WTC11 (cell line): ENCODE data around the gene SEC61A2. TPM values are rescaled to one million over a fixed set of nuclear protein-coding genes. Genes with fewer than 3 reads are reported as not detected.

Experiments
- ATAC-seq: fragments of 200-7000 bp; cut with Tn5 transposase; 2 replicates; pipeline ENCODE4 v1.10.0; 2021; ENCODE audit warnings: mild to moderate bottlenecking, moderate library complexity
- CTCF ChIA-PET: fragments of 300-600 bp; sonication (Branson Sonifier 250); formaldehyde crosslinking; loops from one replicate; lab custom pipeline; 2021; ENCODE audit warnings: antibody characterized with exemption; lab: Charles Lee
- POLR2A ChIA-PET: fragments of 350-600 bp; sonication (Branson Sonifier 250); formaldehyde crosslinking; loops from one replicate; lab custom pipeline; 2021; ENCODE audit warnings: antibody characterized with exemption; lab: Charles Lee
- DNase-seq: peaks from one replicate; pipeline ENCODE4 v3.0.0; 2021; ENCODE audit warnings: low spot score
- H3K27ac Mint-ChIP-seq: 2 replicates; pipeline ENCODE4 v1.8.0; 2021; ENCODE audit warnings: mixed read lengths
- H3K27me3 Mint-ChIP-seq: 2 replicates; pipeline ENCODE4 v1.8.0; 2021; ENCODE audit warnings: low read depth, mild to moderate bottlenecking, moderate library complexity, mixed read lengths
- H3K36me3 Mint-ChIP-seq: 2 replicates; pipeline ENCODE4 v1.8.0; 2021; ENCODE audit warnings: mixed read lengths
- H3K4me1 Mint-ChIP-seq: 2 replicates; pipeline ENCODE4 v1.8.0; 2022; ENCODE audit warnings: mixed read lengths
- H3K4me3 Mint-ChIP-seq: 2 replicates; pipeline ENCODE4 v1.8.0; 2021; ENCODE audit warnings: mild to moderate bottlenecking, moderate library complexity, mixed read lengths
- H3K9me3 Mint-ChIP-seq: 2 replicates; pipeline ENCODE4 v1.8.0; 2021; ENCODE audit warnings: mixed read lengths
- ATF6 ChIP-seq: sonication (generic); formaldehyde crosslinking; IDR thresholded peaks from 2 replicates; pipeline ENCODE4 v1.8.1; 2023; ENCODE audit warnings: mild to moderate bottlenecking, missing genetic modification reagents
- CBFB ChIP-seq: sonication (generic); formaldehyde crosslinking; IDR thresholded peaks from 2 replicates; pipeline ENCODE4 v1.8.1; 2022; ENCODE audit warnings: mild to moderate bottlenecking, low read depth, missing genetic modification reagents
- CDX4 ChIP-seq: fragments of 250-450 bp; sonication (Bioruptor Pico); IDR thresholded peaks from 2 replicates; pipeline ENCODE4 v1.9.0; 2021; ENCODE audit warnings: moderate library complexity, mild to moderate bottlenecking, inconsistent platforms, borderline replicate concordance
- CTCF ChIP-seq: fragments of 200-600 bp; IDR thresholded peaks from 2 replicates; pipeline ENCODE4 v1.8.0; 2022; ENCODE audit warnings: antibody characterized with exemption
- E2F4 ChIP-seq: sonication (generic); formaldehyde crosslinking; IDR thresholded peaks from 2 replicates; pipeline ENCODE4 v1.8.1; 2022; ENCODE audit warnings: low read depth, mild to moderate bottlenecking, moderate library complexity, missing genetic modification reagents, borderline replicate concordance
- E2F5 ChIP-seq: sonication (generic); formaldehyde crosslinking; IDR thresholded peaks from 2 replicates; pipeline ENCODE4 v1.8.1; 2022; ENCODE audit warnings: mild to moderate bottlenecking, moderate library complexity, missing genetic modification reagents
- HMGXB4 ChIP-seq: sonication (generic); formaldehyde crosslinking; IDR thresholded peaks from 2 replicates; pipeline ENCODE4 v1.8.1; 2023; ENCODE audit warnings: mild to moderate bottlenecking, moderate library complexity, missing genetic modification reagents
- IRF1 ChIP-seq: sonication (generic); formaldehyde crosslinking; IDR thresholded peaks from 2 replicates; pipeline ENCODE4 v1.8.0; 2023; ENCODE audit warnings: missing genetic modification reagents
- IRF2 ChIP-seq: sonication (generic); formaldehyde crosslinking; IDR thresholded peaks from 2 replicates; pipeline ENCODE4 v1.8.0; 2022; ENCODE audit warnings: low read depth, missing genetic modification reagents, borderline replicate concordance
- KAT7 ChIP-seq: sonication (generic); formaldehyde crosslinking; IDR thresholded peaks from 2 replicates; pipeline ENCODE4 v1.8.1; 2023; ENCODE audit warnings: missing genetic modification reagents, mild to moderate bottlenecking, borderline replicate concordance
- NFE2L1 ChIP-seq: sonication (generic); formaldehyde crosslinking; IDR thresholded peaks from 2 replicates; pipeline ENCODE4 v1.8.1; 2023; ENCODE audit warnings: missing genetic modification reagents
- NFYB ChIP-seq: sonication (generic); formaldehyde crosslinking; conservative IDR thresholded peaks from 2 replicates; pipeline ENCODE4 v1.8.0; 2022; ENCODE audit warnings: low read depth, missing genetic modification reagents
- NR1H2 ChIP-seq: sonication (generic); formaldehyde crosslinking; IDR thresholded peaks from 2 replicates; pipeline ENCODE4 v1.9.0; 2021; ENCODE audit warnings: mild to moderate bottlenecking, moderate library complexity, missing genetic modification reagents
- NR2C2 ChIP-seq: sonication (generic); formaldehyde crosslinking; IDR thresholded peaks from 2 replicates; pipeline ENCODE4 v1.8.0; 2022; ENCODE audit warnings: mild to moderate bottlenecking, missing genetic modification reagents
- NR3C1 ChIP-seq: sonication (generic); formaldehyde crosslinking; conservative IDR thresholded peaks from 2 replicates; pipeline ENCODE4 v1.8.1; 2023; ENCODE audit warnings: low read depth, mild to moderate bottlenecking, missing genetic modification reagents
- SMAD4 ChIP-seq: sonication (generic); formaldehyde crosslinking; IDR thresholded peaks from 2 replicates; pipeline ENCODE4 v1.8.0; 2022; ENCODE audit warnings: mild to moderate bottlenecking, missing genetic modification reagents
- SOX15 ChIP-seq: fragments of 250-450 bp; sonication (Bioruptor Pico); IDR thresholded peaks from 2 replicates; pipeline ENCODE4 v1.9.0; 2021; ENCODE audit warnings: mild to moderate bottlenecking
- TP53 ChIP-seq: sonication (generic); formaldehyde crosslinking; IDR thresholded peaks from 2 replicates; pipeline ENCODE4 v1.8.1; 2023; ENCODE audit warnings: mild to moderate bottlenecking, missing genetic modification reagents
- ZNF232 ChIP-seq: sonication (generic); formaldehyde crosslinking; IDR thresholded peaks from 2 replicates; pipeline ENCODE4 v1.8.0; 2022; ENCODE audit warnings: mild to moderate bottlenecking, missing genetic modification reagents
- total RNA-seq: library from RNA; stranded (reverse); gene quantifications from 3 replicates; pipeline ENCODE4 v1.2.3, GENCODE V29; 2021
- TF ChIP-seq, protein P1 (sequence below): sonication (generic); formaldehyde crosslinking; IDR thresholded peaks from 2 replicates; pipeline ENCODE4 v1.8.0; 2023; ENCODE audit warnings: mild to moderate bottlenecking, missing genetic modification reagents

Gene SEC61A2
- total RNA-seq, 1 experiment from 2014 or later, result 19.0 TPM

GRCh38 chr10:12162927-12163326 is 33.5 kb downstream of the SEC61A2 start:
- H3K9me3 Mint-ChIP-seq, result no peaks in the 10 kb centered on the region
- H3K27me3 Mint-ChIP-seq, result no peaks in the 10 kb centered on the region
- no peak overlapping the region for H3K4me3 Mint-ChIP-seq
- ATAC-seq (no peak), DNase-seq (no peak)
- no peak overlapping the region for H3K27ac Mint-ChIP-seq
- H3K36me3 Mint-ChIP-seq, result peaks cover 40% of the 10 kb centered on the region
- CTCF ChIA-PET, result interaction anchor here (0.6 kb wide), 1 partner anchor 97 kb away, joined by 3 read pairs; no protein-coding TSS in a partner anchor
- POLR2A ChIA-PET, result interaction anchor here (0.7 to 0.8 kb wide), 2 partner anchors 33 to 561 kb away, joined by 7 to 11 read pairs; partner anchors contain the start of genes CDC123 and NUDT5
- H3K4me1 Mint-ChIP-seq, result no peaks in the 10 kb centered on the region
- TF ChIP-seq ATF6 (no peak), NFE2L1 (CRISPR knock-in tag) (no peak), NR2C2 (CRISPR knock-in tag) (no peak), NR1H2 (CRISPR knock-in tag) (no peak), IRF2 (CRISPR knock-in tag) (no peak), E2F4 (CRISPR knock-in tag) (no peak), SOX15 (CRISPR knock-in tag) (no peak), NR3C1 (no peak), SMAD4 (CRISPR knock-in tag) (no peak), TP53 (CRISPR knock-in tag) (no peak), ZNF232 (no peak), CDX4 (CRISPR knock-in tag) (no peak), IRF1 (CRISPR knock-in tag) (no peak), CBFB (CRISPR knock-in tag) (no peak)
- TF ChIP-seq, protein P1, sequence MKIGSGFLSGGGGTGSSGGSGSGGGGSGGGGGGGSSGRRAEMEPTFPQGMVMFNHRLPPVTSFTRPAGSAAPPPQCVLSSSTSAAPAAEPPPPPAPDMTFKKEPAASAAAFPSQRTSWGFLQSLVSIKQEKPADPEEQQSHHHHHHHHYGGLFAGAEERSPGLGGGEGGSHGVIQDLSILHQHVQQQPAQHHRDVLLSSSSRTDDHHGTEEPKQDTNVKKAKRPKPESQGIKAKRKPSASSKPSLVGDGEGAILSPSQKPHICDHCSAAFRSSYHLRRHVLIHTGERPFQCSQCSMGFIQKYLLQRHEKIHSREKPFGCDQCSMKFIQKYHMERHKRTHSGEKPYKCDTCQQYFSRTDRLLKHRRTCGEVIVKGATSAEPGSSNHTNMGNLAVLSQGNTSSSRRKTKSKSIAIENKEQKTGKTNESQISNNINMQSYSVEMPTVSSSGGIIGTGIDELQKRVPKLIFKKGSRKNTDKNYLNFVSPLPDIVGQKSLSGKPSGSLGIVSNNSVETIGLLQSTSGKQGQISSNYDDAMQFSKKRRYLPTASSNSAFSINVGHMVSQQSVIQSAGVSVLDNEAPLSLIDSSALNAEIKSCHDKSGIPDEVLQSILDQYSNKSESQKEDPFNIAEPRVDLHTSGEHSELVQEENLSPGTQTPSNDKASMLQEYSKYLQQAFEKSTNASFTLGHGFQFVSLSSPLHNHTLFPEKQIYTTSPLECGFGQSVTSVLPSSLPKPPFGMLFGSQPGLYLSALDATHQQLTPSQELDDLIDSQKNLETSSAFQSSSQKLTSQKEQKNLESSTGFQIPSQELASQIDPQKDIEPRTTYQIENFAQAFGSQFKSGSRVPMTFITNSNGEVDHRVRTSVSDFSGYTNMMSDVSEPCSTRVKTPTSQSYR (CRISPR knock-in tag), result no peak

DNA sequence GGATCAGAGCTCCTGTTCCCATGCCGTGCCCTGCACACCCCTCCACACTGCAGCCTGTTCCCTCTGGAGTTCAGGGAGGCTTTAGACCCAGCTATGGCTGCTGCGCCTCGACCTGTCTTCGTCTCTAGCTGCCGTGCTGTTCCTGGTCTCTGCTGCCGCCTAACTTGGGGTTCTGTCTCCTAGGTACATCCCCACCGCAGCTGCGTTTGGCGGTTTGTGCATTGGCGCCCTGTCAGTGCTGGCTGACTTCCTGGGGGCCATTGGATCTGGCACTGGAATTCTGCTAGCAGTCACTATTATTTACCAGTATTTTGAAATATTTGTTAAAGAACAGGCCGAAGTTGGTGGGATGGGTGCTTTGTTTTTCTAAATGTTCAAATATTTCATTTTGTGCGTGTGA is 34.6 kb downstream of the SEC61A2 start:
- no peaks in the 10 kb centered on the region for H3K9me3 Mint-ChIP-seq
- H3K27me3 Mint-ChIP-seq, result no peaks in the 10 kb centered on the region
- TF ChIP-seq NFYB (CRISPR knock-in tag) (no peak), KAT7 (CRISPR knock-in tag) (no peak), E2F5 (CRISPR knock-in tag) (no peak), CDX4 (CRISPR knock-in tag) (no peak), HMGXB4 (no peak), CTCF (no peak)

More for the DNA sequence above, 34.6 kb downstream of the SEC61A2 start:
- Mint-ChIP-seq H3K4me1 (no peaks in the 10 kb centered on the region), H3K27ac (peak overlapping the region; percentile 45; the same call in 1 of the 2 replicates), H3K4me3 (no peak overlapping the region), H3K36me3 (peaks cover 35% of the 10 kb centered on the region)
- ChIA-PET CTCF (no interaction called here), POLR2A (no interaction called here)
- DNase-seq, result no peak
- ATAC-seq, result no peak; the same call in 1 of the 2 replicates
